DOHH2 (cell line): ENCODE data around the gene CCR9.

ENCODE experiments used
- H3F3A ChIP-seq: fragments of 200-600 bp; sonication (generic), shearing (Covaris generic); 2 replicates; pipeline ENCODE4 v1.6.0; 2016; ENCODE audit warnings: antibody characterized with exemption, mild to moderate bottlenecking; ENCODE audit not compliant: control insufficient read depth, insufficient read depth
- H3K27ac ChIP-seq: fragments of 200-600 bp; sonication (generic); 2 replicates; pipeline ENCODE4 v1.5.1; 2014; ENCODE audit warnings: low read depth, mild to moderate bottlenecking, low read length, moderate library complexity
- H3K27me3 ChIP-seq: fragments of 200-600 bp; sonication (generic); 2 replicates; pipeline ENCODE4 v1.6.1; 2014; ENCODE audit warnings: mild to moderate bottlenecking, low read length, mixed read lengths; ENCODE audit not compliant: control insufficient read depth
- H3K36me3 ChIP-seq: fragments of 200-600 bp; sonication (generic); 2 replicates; pipeline ENCODE4 v1.6.1; 2014; ENCODE audit warnings: mild to moderate bottlenecking, low read length, moderate library complexity, mixed read lengths; ENCODE audit not compliant: control insufficient read depth
- H3K4me1 ChIP-seq: fragments of 200-600 bp; sonication (generic); 2 replicates; pipeline ENCODE4 v1.6.1; 2014; ENCODE audit warnings: mild to moderate bottlenecking, low read length, mixed read lengths; ENCODE audit not compliant: control insufficient read depth
- H3K4me2 ChIP-seq: fragments of 200-600 bp; sonication (generic); 2 replicates; pipeline ENCODE4 v1.6.0; 2014; ENCODE audit warnings: mild to moderate bottlenecking, low read length, moderate library complexity
- H3K4me3 ChIP-seq: fragments of 200-600 bp; sonication (generic); 2 replicates; pipeline ENCODE4 v1.5.1; 2014; ENCODE audit warnings: mild to moderate bottlenecking, low read length, mixed read lengths
- H3K79me2 ChIP-seq: fragments of 200-600 bp; sonication (generic); 2 replicates; pipeline ENCODE4 v1.6.1; 2014; ENCODE audit warnings: mild to moderate bottlenecking, low read length, mixed read lengths; ENCODE audit not compliant: control insufficient read depth
- H3K9me2 ChIP-seq: fragments of 200-600 bp; sonication (generic); replicated peaks from 2 replicates; pipeline ENCODE4 v1.6.1; 2014; ENCODE audit warnings: mild to moderate bottlenecking, low read length, mixed read lengths; ENCODE audit not compliant: control insufficient read depth
- H3K9me3 ChIP-seq: fragments of 200-600 bp; sonication (generic); 2 replicates; pipeline ENCODE4 v1.6.1; 2014; ENCODE audit warnings: antibody characterized with exemption, low read length, mixed read lengths; ENCODE audit not compliant: control insufficient read depth, insufficient read depth
- H4K20me1 ChIP-seq: fragments of 200-600 bp; sonication (generic); 2 replicates; pipeline ENCODE4 v1.6.0; 2014; ENCODE audit warnings: low read depth, mild to moderate bottlenecking, antibody characterized with exemption, low read length, moderate library complexity; ENCODE audit not compliant: control insufficient read depth, insufficient read depth
- CTCF ChIP-seq: fragments of 200-600 bp; sonication (generic); IDR thresholded peaks from one replicate; pipeline ENCODE4 v1.5.1; 2014; ENCODE audit warnings: antibody characterized with exemption, mild to moderate bottlenecking, low read depth, low read length; ENCODE audit not compliant: poor library complexity, severe bottlenecking
- EZH2phosphoT487 ChIP-seq: fragments of 200-600 bp; sonication (generic); IDR thresholded peaks from 2 replicates; pipeline ENCODE4 v1.6.1; 2017; ENCODE audit warnings: borderline replicate concordance, mild to moderate bottlenecking, antibody characterized with exemption, low read length, moderate library complexity, mixed read lengths

The CCR9 gene

GRCh38 chr3:45932112-45932511, 45.8 kb downstream of the CCR9 start:
- Histone ChIP-seq H3K9me3 (no peaks in the 10 kb centered on the region), H3K27ac (no peak overlapping the region), H3K4me2 (no peak overlapping the region), H3K4me3 (no peak overlapping the region), H3K79me2 (no peaks in the 10 kb centered on the region), H3K4me1 (no peaks in the 10 kb centered on the region), H4K20me1 (no peaks in the 10 kb centered on the region), H3F3A (no peaks in the 10 kb centered on the region), H3K36me3 (peaks cover 67% of the 10 kb centered on the region), H3K27me3 (no peaks in the 10 kb centered on the region), H3K9me2 (no peaks in the 10 kb centered on the region)
- no peak for TF ChIP-seq CTCF
- no peak for TF ChIP-seq EZH2phosphoT487

DNA sequence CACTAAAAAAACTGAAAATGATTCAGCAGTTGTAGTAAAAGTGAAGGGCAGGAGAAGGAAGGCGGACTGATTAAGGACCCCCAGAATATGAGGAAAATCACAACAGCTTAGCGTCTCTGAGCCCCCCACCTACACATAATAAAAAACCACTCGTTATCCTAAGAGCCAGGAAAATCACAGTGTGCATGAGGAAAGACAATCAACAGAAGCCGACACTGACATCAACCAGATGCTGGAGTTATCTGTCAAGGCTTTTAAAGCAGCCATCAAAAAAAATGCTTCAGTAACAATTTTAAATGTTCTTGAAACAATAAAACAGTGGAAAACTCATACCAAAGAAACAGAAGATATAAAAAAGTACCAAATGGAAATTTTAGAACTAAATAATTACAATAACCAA, 47.2 kb downstream of the CCR9 start:
- H3K4me3 ChIP-seq: no peak overlapping the region
- no peaks in the 10 kb centered on the region for H3K9me2 ChIP-seq
- no peaks in the 10 kb centered on the region for H3K27me3 ChIP-seq
- H3K79me2 ChIP-seq: no peaks in the 10 kb centered on the region
- H3K4me2 ChIP-seq: no peak overlapping the region
- H3K9me3 ChIP-seq: no peaks in the 10 kb centered on the region
- no peaks in the 10 kb centered on the region for H4K20me1 ChIP-seq
- H3K4me1 ChIP-seq: no peaks in the 10 kb centered on the region
- TF ChIP-seq CTCF: no peak
- no peak for TF ChIP-seq EZH2phosphoT487
- peaks cover 56% of the 10 kb centered on the region for H3K36me3 ChIP-seq
- no peak overlapping the region for H3K27ac ChIP-seq
- no peaks in the 10 kb centered on the region for H3F3A ChIP-seq

- Histone ChIP-seq H3K79me2 (no peaks in the 10 kb centered on the region), H4K20me1 (no peaks in the 10 kb centered on the region), H3K27ac (no peak overlapping the region), H3K4me2 (no peak overlapping the region), H3K27me3 (no peaks in the 10 kb centered on the region), H3F3A (no peaks in the 10 kb centered on the region), H3K9me2 (no peaks in the 10 kb centered on the region), H3K4me1 (no peaks in the 10 kb centered on the region), H3K36me3 (peaks cover 35% of the 10 kb centered on the region), H3K4me3 (no peak overlapping the region), H3K9me3 (no peaks in the 10 kb centered on the region)
- TF ChIP-seq EZH2phosphoT487: no peak
- no peak for TF ChIP-seq CTCF
Measured at GRCh38 chr3:45936261-45936660, 49.9 kb downstream of the CCR9 start.
